Thoracic aorta (tissue), 2 donors: ENCODE measurements around the gene TRIM44. TPM values are rescaled to one million over a fixed set of nuclear protein-coding genes. Genes with fewer than 3 reads are reported as not detected.
A peak's percentile ranks its signal among the peaks of the same experiment; 100 is the strongest.

Experiments
- ATAC-seq: fragments of 150-250 bp; one replicate; pipeline ENCODE4 v1.8.0; 2017; ENCODE audit warnings: low read depth; ENCODE audit not compliant: insufficient number of reproducible peaks, low FRiP score
- DNase-seq: peaks from one replicate; pipeline ENCODE4 v3.0.0-alpha.2; 2020; ENCODE audit warnings: low spot score
- H3K27ac ChIP-seq, 2 donors: fragments of 200-600 bp; sonication (generic); 1 replicate in 1 of 2; 2 replicates in 1 of 2; pipeline ENCODE4 v1.5.1; 2016; ENCODE audit warnings: mild to moderate bottlenecking in 2 of 2, moderate library complexity in 2 of 2
- H3K27me3 ChIP-seq: fragments of 200-600 bp; sonication (generic); replicated peaks from 2 replicates; pipeline ENCODE4 v1.6.0; 2016; ENCODE audit warnings: mild to moderate bottlenecking; ENCODE audit not compliant: insufficient read depth
- H3K36me3 ChIP-seq: fragments of 200-600 bp; sonication (generic); one replicate; pipeline ENCODE4 v1.5.1; 2016
- H3K4me1 ChIP-seq, 2 donors: fragments of 200-600 bp; sonication (generic); 1 replicate in 1 of 2; 2 replicates in 1 of 2; pipeline versions ENCODE4 v1.5.1 to v1.6.0; 2016; ENCODE audit warnings: low read depth in 2 of 2, mild to moderate bottlenecking in 1 of 2; ENCODE audit not compliant: control insufficient read depth in 1 of 2
- H3K4me3 ChIP-seq: fragments of 200-600 bp; sonication (generic); 2 replicates; pipeline ENCODE4 v1.5.1; 2016; ENCODE audit warnings: mild to moderate bottlenecking
- H3K9me3 ChIP-seq: fragments of 200-600 bp; sonication (generic); 2 replicates; pipeline ENCODE4 v1.5.1; 2016
- total RNA-seq, 2 donors: library from RNA; depleted of rRNA; stranded (reverse); fragments of >200 nt; gene quantifications; one replicate each; pipeline versions ENCODE4 v1.1.0 to v1.2.3, GENCODE V29; 2016
- TF ChIP-seq, protein P1 (sequence below): fragments of 200-600 bp; sonication (generic); IDR thresholded peaks from one replicate; pipeline ENCODE4 v1.5.1; 2019; ENCODE audit warnings: antibody characterized with exemption

The TRIM44 gene
- total RNA-seq, 2 donors from 2014 or later: 26.0 to 26.8 TPM

GRCh38 chr11:35624781-35625180 is 37.8 kb upstream of the TRIM44 start:
- DNase-seq: no peak
- TF ChIP-seq, protein P1, sequence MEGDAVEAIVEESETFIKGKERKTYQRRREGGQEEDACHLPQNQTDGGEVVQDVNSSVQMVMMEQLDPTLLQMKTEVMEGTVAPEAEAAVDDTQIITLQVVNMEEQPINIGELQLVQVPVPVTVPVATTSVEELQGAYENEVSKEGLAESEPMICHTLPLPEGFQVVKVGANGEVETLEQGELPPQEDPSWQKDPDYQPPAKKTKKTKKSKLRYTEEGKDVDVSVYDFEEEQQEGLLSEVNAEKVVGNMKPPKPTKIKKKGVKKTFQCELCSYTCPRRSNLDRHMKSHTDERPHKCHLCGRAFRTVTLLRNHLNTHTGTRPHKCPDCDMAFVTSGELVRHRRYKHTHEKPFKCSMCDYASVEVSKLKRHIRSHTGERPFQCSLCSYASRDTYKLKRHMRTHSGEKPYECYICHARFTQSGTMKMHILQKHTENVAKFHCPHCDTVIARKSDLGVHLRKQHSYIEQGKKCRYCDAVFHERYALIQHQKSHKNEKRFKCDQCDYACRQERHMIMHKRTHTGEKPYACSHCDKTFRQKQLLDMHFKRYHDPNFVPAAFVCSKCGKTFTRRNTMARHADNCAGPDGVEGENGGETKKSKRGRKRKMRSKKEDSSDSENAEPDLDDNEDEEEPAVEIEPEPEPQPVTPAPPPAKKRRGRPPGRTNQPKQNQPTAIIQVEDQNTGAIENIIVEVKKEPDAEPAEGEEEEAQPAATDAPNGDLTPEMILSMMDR: no peak
- Histone ChIP-seq H3K36me3 (no peaks in the 10 kb centered on the region), H3K4me1 (peaks cover 6 to 7% of the 10 kb centered on the region in 2 donors), H3K27me3 (no peaks in the 10 kb centered on the region), H3K27ac (no peak overlapping the region), H3K4me3 (no peak overlapping the region), H3K9me3 (no peaks in the 10 kb centered on the region)
- ATAC-seq: no peak

- TF ChIP-seq, protein P1: no peak
- Histone ChIP-seq H3K27me3 (no peaks in the 10 kb centered on the region), H3K36me3 (no peaks in the 10 kb centered on the region), H3K9me3 (no peaks in the 10 kb centered on the region), H3K4me1 (peaks cover 2 to 8% of the 10 kb centered on the region in 2 donors), H3K27ac (no peak overlapping the region), H3K4me3 (no peak overlapping the region)
- no peak for DNase-seq
- no peak for ATAC-seq
These were observed 36.1 kb upstream of the TRIM44 start for GRCh38 chr11:35626501-35626900.

GRCh38 chr11:35629511-35629910 is 33.1 kb upstream of the TRIM44 start:
- Histone ChIP-seq H3K4me3 (no peak overlapping the region), H3K9me3 (no peaks in the 10 kb centered on the region), H3K36me3 (no peaks in the 10 kb centered on the region), H3K27ac (no peak overlapping the region), H3K27me3 (no peaks in the 10 kb centered on the region), H3K4me1 (peaks cover 2 to 8% of the 10 kb centered on the region in 2 donors)
- TF ChIP-seq, protein P1: no peak
- DNase-seq (no peak), ATAC-seq (no peak)

DNA sequence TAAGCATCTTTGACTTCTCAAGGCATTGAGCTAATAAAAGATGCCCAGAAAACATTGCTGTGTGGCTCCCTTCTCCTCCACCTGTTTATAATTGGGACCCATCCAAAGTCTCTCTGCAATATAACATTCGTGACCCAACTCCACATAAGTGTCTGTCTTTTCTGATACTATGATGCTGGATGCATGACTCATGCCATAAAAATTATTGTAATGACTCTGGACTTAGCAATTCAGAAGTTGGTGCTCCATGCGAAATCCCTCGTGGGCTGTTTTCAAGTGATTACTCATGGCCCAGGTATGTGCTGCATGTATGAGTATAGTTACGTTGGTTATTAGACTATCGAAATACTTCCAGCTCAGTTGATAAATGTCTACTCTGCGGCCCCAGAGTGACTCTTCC is 32.7 kb upstream of the TRIM44 start:
- Histone ChIP-seq H3K4me3 (no peak overlapping the region), H3K9me3 (no peaks in the 10 kb centered on the region), H3K27me3 (no peaks in the 10 kb centered on the region), H3K27ac (no peak overlapping the region), H3K4me1 (peaks cover 2 to 8% of the 10 kb centered on the region in 2 donors), H3K36me3 (no peaks in the 10 kb centered on the region)
- no peak for DNase-seq
- TF ChIP-seq, protein P1: no peak
- peak; percentile 74 for ATAC-seq

DNA sequence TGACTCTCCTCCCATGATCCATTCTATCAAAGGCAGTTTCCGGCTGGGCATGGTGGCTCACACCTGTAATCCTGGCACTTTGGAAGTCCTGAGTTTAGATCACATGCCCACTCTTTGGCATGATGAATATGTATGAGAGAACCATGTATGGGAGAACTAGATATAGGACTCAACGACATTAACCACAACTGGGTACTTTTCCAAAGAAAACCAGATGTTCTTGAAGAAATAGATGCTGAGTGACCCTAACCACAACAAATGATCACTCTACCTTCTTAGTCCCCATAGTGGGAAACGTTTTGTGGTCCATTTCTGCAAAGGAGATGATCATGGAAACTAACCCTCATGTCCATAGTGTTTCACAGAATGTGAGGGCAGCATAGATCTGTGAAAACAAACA is 30.7 kb upstream of the TRIM44 start:
- Histone ChIP-seq H3K27ac (no peak overlapping the region), H3K27me3 (no peaks in the 10 kb centered on the region), H3K36me3 (no peaks in the 10 kb centered on the region), H3K4me3 (no peak overlapping the region), H3K4me1 (peaks cover 2 to 8% of the 10 kb centered on the region in 2 donors), H3K9me3 (no peaks in the 10 kb centered on the region)
- no peak for DNase-seq
- no peak for ATAC-seq
- TF ChIP-seq, protein P1: no peak
